GM23248 (cell line): Measurements from ENCODE around the gene BPIFB6. TPM values are rescaled to one million over a fixed set of nuclear protein-coding genes. Genes with fewer than 3 reads are reported as not detected.

Experiments
- DNase-seq: peaks from one replicate; pipeline ENCODE4 v3.0.0-alpha.2; 2015
- H2AFZ ChIP-seq: fragments of 200-600 bp; sonication (generic); 2 replicates; pipeline ENCODE4 v1.6.1; 2016; ENCODE audit warnings: antibody characterized with exemption
- H3F3A ChIP-seq: fragments of 200-600 bp; sonication (generic); 2 replicates; pipeline ENCODE4 v1.6.1; 2016; ENCODE audit warnings: mild to moderate bottlenecking, antibody characterized with exemption, mixed run types; ENCODE audit not compliant: insufficient read depth
- H3K27ac ChIP-seq: fragments of 200-600 bp; sonication (generic); 2 replicates; pipeline ENCODE4 v1.5.1; 2016; ENCODE audit warnings: mild to moderate bottlenecking
- H3K27me3 ChIP-seq: fragments of 200-600 bp; sonication (generic); replicated peaks from 2 replicates; pipeline ENCODE4 v1.6.1; 2016; ENCODE audit warnings: mild to moderate bottlenecking; ENCODE audit not compliant: insufficient read depth
- H3K36me3 ChIP-seq: fragments of 200-600 bp; sonication (generic); 2 replicates; pipeline ENCODE4 v1.6.1; 2016; ENCODE audit warnings: low read depth, mild to moderate bottlenecking
- H3K4me1 ChIP-seq: fragments of 200-600 bp; sonication (generic); 2 replicates; pipeline ENCODE4 v1.6.1; 2016; ENCODE audit warnings: mild to moderate bottlenecking; ENCODE audit not compliant: insufficient read depth
- H3K4me2 ChIP-seq: fragments of 200-600 bp; sonication (generic); one replicate; pipeline ENCODE4 v1.6.1; 2016; ENCODE audit warnings: mild to moderate bottlenecking; ENCODE audit not compliant: unreplicated experiment
- H3K4me3 ChIP-seq: fragments of 200-600 bp; sonication (generic); 2 replicates; pipeline ENCODE4 v1.5.1; 2016; ENCODE audit warnings: mild to moderate bottlenecking
- H3K79me2 ChIP-seq: fragments of 200-600 bp; sonication (generic); 2 replicates; pipeline ENCODE4 v1.6.1; 2016; ENCODE audit warnings: mild to moderate bottlenecking; ENCODE audit not compliant: insufficient read depth
- H3K9ac ChIP-seq: fragments of 200-600 bp; sonication (generic); 2 replicates; pipeline ENCODE4 v1.6.1; 2016; ENCODE audit warnings: mild to moderate bottlenecking
- H3K9me2 ChIP-seq: fragments of 200-600 bp; sonication (generic); 2 replicates; pipeline ENCODE4 v1.6.1; 2016; ENCODE audit warnings: mixed run types, mild to moderate bottlenecking, moderate library complexity; ENCODE audit not compliant: insufficient read depth
- H3K9me3 ChIP-seq: fragments of 200-600 bp; sonication (generic); one replicate; pipeline ENCODE4 v1.6.1; 2017; ENCODE audit warnings: low read depth
- H4K20me1 ChIP-seq: fragments of 200-600 bp; sonication (generic); 2 replicates; pipeline ENCODE4 v1.6.0; 2016; ENCODE audit not compliant: insufficient read depth
- EZH2 ChIP-seq: fragments of 200-600 bp; sonication (generic); IDR thresholded peaks from 2 replicates; pipeline ENCODE4 v1.6.1; 2018; ENCODE audit warnings: antibody characterized with exemption, mild to moderate bottlenecking; ENCODE audit not compliant: insufficient read depth, poor library complexity, severe bottlenecking
- EZH2phosphoT487 ChIP-seq: fragments of 200-600 bp; sonication (generic); IDR thresholded peaks from 2 replicates; pipeline ENCODE4 v1.6.1; 2018; ENCODE audit warnings: antibody characterized with exemption, moderate library complexity, mild to moderate bottlenecking, low read depth; ENCODE audit not compliant: insufficient read depth
- WGBS, 2 experiments: methylation state at CpG; one replicate each; pipeline ENCODE4 v1.1.6; 2015 to 2017; ENCODE audit warnings: low lambda C conversion rate in 2 of 2, low coverage in 1 of 2; ENCODE audit errors: missing lambda C conversion rate in 2 of 2; 5-methylcytosine and 5-hydroxymethylcytosine counted together
- in situ Hi-C: fragments of 300-500 bp; cut with MboI; formaldehyde crosslinking; loops from 2 replicates; pipeline ENCODE4 v1.15.0; 2020
- polyA plus RNA-seq: library from polyadenylated mRNA; unstranded; fragments of >200 nt; fragmentation: Nextera tagmentation; extraction: Ambion mirVana; gene quantifications from 2 replicates; pipeline ENCODE4 v1.2.1, GENCODE V29; 2016
- total RNA-seq: library from RNA; depleted of rRNA; stranded (reverse); fragments of >200 nt; shearing (Covaris generic); gene quantifications from 2 replicates; pipeline ENCODE4 v1.2.3, GENCODE V29; 2014

Gene BPIFB6
- total and polyA plus RNA-seq, 2 experiments from 2014 or later: not detected

GRCh38 chr20:32988008-32988407, 43.4 kb upstream of the BPIFB6 start:
- H3K4me3 ChIP-seq: no peak overlapping the region
- no peak overlapping the region for H2AFZ ChIP-seq
- H4K20me1 ChIP-seq: no peaks in the 10 kb centered on the region
- no peaks in the 10 kb centered on the region for H3K9me2 ChIP-seq
- no peaks in the 10 kb centered on the region for H3K79me2 ChIP-seq
- H3F3A ChIP-seq: no peaks in the 10 kb centered on the region
- no peaks in the 10 kb centered on the region for H3K9me3 ChIP-seq
- H3K4me2 ChIP-seq: no peak overlapping the region
- no peaks in the 10 kb centered on the region for H3K36me3 ChIP-seq
- TF ChIP-seq EZH2phosphoT487 (no peak), EZH2 (no peak)
- DNase-seq: no peak
- in situ Hi-C loops: no loop called here
- WGBS, 2 experiments: 61 to 72% methylated on average over 16 of the region's 16 CpGs
- no peaks in the 10 kb centered on the region for H3K4me1 ChIP-seq
- H3K27ac ChIP-seq: no peak overlapping the region
- peaks cover 22% of the 10 kb centered on the region for H3K27me3 ChIP-seq
- no peak overlapping the region for H3K9ac ChIP-seq

- Histone ChIP-seq H3K79me2 (no peaks in the 10 kb centered on the region), H3K9me2 (no peaks in the 10 kb centered on the region), H3K27me3 (peaks cover 29% of the 10 kb centered on the region), H3F3A (no peaks in the 10 kb centered on the region), H3K4me1 (no peaks in the 10 kb centered on the region), H3K4me3 (no peak overlapping the region), H3K9me3 (no peaks in the 10 kb centered on the region), H3K4me2 (no peak overlapping the region), H3K9ac (no peak overlapping the region), H3K36me3 (no peaks in the 10 kb centered on the region), H4K20me1 (no peaks in the 10 kb centered on the region), H2AFZ (no peak overlapping the region), H3K27ac (no peak overlapping the region)
- DNase-seq: no peak
- WGBS, 2 experiments: 48 to 53% methylated on average over 14 of the region's 14 CpGs
- TF ChIP-seq EZH2: no peak
- TF ChIP-seq EZH2phosphoT487: no peak
- in situ Hi-C loops: no loop called here
Measured at GRCh38 chr20:32989507-32990283, 41.8 kb upstream of the BPIFB6 start.

GRCh38 chr20:32990426-32990825, 41.0 kb upstream of the BPIFB6 start:
- WGBS, 2 experiments: 2 to 10% methylated on average over 3 of the region's 3 CpGs
- in situ Hi-C loops: no loop called here

GRCh38 chr20:32991383-32991782, 40.1 kb upstream of the BPIFB6 start:
- H3K27me3 ChIP-seq: peaks cover 35% of the 10 kb centered on the region
- H3K9me3 ChIP-seq: no peaks in the 10 kb centered on the region
- no peak overlapping the region for H3K27ac ChIP-seq
- no peaks in the 10 kb centered on the region for H3K79me2 ChIP-seq
- no peak overlapping the region for H3K9ac ChIP-seq
- in situ Hi-C loops: no loop called here
- DNase-seq: no peak
- no peaks in the 10 kb centered on the region for H3K36me3 ChIP-seq
- H3F3A ChIP-seq: no peaks in the 10 kb centered on the region
- no peaks in the 10 kb centered on the region for H3K9me2 ChIP-seq
- H2AFZ ChIP-seq: no peak overlapping the region
- no peak overlapping the region for H3K4me3 ChIP-seq
- no peaks in the 10 kb centered on the region for H3K4me1 ChIP-seq
- TF ChIP-seq EZH2phosphoT487 (no peak), EZH2 (no peak)
- no peak overlapping the region for H3K4me2 ChIP-seq
- no peaks in the 10 kb centered on the region for H4K20me1 ChIP-seq
- 35 to 43% methylated on average over 3 of the region's 3 CpGs for WGBS, 2 experiments

More at GRCh38 chr20:32990426-32990825, 41.0 kb upstream of the BPIFB6 start:
- Histone ChIP-seq H2AFZ (no peak overlapping the region), H3K79me2 (no peaks in the 10 kb centered on the region), H3F3A (no peaks in the 10 kb centered on the region), H3K4me1 (no peaks in the 10 kb centered on the region), H3K9me2 (no peaks in the 10 kb centered on the region), H4K20me1 (no peaks in the 10 kb centered on the region), H3K36me3 (no peaks in the 10 kb centered on the region), H3K9ac (no peak overlapping the region), H3K4me3 (no peak overlapping the region), H3K27me3 (peaks cover 31% of the 10 kb centered on the region), H3K4me2 (no peak overlapping the region), H3K9me3 (no peaks in the 10 kb centered on the region), H3K27ac (no peak overlapping the region)
- DNase-seq: no peak
- TF ChIP-seq EZH2: no peak
- TF ChIP-seq EZH2phosphoT487: no peak
